Fibroblast of pulmonary artery (primary cell): ENCODE data around the gene DMRT1.

ENCODE experiments used
- DNase-seq: peaks from one replicate; pipeline ENCODE4 v3.0.0-alpha.2; 2010; ENCODE audit warnings: low read depth
- H3K4me3 ChIP-seq: replicated peaks from 2 replicates; pipeline ENCODE4 v1.5.1; 2011; ENCODE audit warnings: low read depth, mild to moderate bottlenecking, control low read depth, low read length, moderate library complexity
- CTCF ChIP-seq: IDR thresholded peaks from 2 replicates; pipeline ENCODE4 v1.5.1; 2011; ENCODE audit warnings: mild to moderate bottlenecking, control low read depth, low read length, inconsistent platforms; ENCODE audit errors: missing control alignments

The DMRT1 gene

GRCh38 chr9:841371-842209 lies at the start of gene DMRT1:
DMRT1 (plus strand) TSS chr9:841697; CDS start chr9:841839, 142 bp downstream.
- H3K4me3 ChIP-seq, result no peak within 1 kb of the TSS
- no peak for DNase-seq
- no peak for TF ChIP-seq CTCF

- no peak overlapping the region for H3K4me3 ChIP-seq
- DNase-seq, result peak; percentile 15
Measured at GRCh38 chr9:792331-793260, 48.9 kb upstream of the DMRT1 start.

GRCh38 chr9:794386-794785 lies 47.1 kb upstream of the DMRT1 start:
- no peak for DNase-seq
- no peak for TF ChIP-seq CTCF
- H3K4me3 ChIP-seq, result no peak overlapping the region

More at GRCh38 chr9:792331-793260, 48.9 kb upstream of the DMRT1 start:
- no peak for TF ChIP-seq CTCF

- TF ChIP-seq CTCF, result no peak
Measured at GRCh38 chr9:795869-796268, 45.6 kb upstream of the DMRT1 start.

GRCh38 chr9:800591-801150 lies 40.8 kb upstream of the DMRT1 start:
- no peak overlapping the region for H3K4me3 ChIP-seq
- no peak for TF ChIP-seq CTCF
- no peak for DNase-seq

More at GRCh38 chr9:795869-796268, 45.6 kb upstream of the DMRT1 start:
- DNase-seq, result no peak
- H3K4me3 ChIP-seq, result no peak overlapping the region

- no peak for TF ChIP-seq CTCF
- DNase-seq, result peak; percentile 66
- no peak overlapping the region for H3K4me3 ChIP-seq
Measured at GRCh38 chr9:801399-802071, 40.0 kb upstream of the DMRT1 start.
